A549 (cell line): ENCODE results near the gene RAP2B. TPM values are rescaled to one million over a fixed set of nuclear protein-coding genes. Genes with fewer than 3 reads are reported as not detected.
A peak's percentile ranks its signal among the peaks of the same experiment; 100 is the strongest.

Experiments used
- ATAC-seq, 2 experiments: fragments of 200-7000 bp in 1 of 2; fragments of >200 bp in 1 of 2; cut with Nextera tagmentation in 1 of 2; cut with Tn5 transposase in 1 of 2; 3 replicates each; pipeline versions ENCODE4 v1.8.0 to v1.9.1; 2018 to 2020; ENCODE audit warnings: mild to moderate bottlenecking in 1 of 2, moderate library complexity in 1 of 2
- CTCF ChIA-PET: fragments of 300-600 bp; sonication (Branson Sonifier 250); formaldehyde crosslinking; extraction: SDS; loops from one replicate; lab custom pipeline; 2021; ENCODE audit warnings: antibody characterized with exemption, inconsistent platforms; lab: Yijun Ruan, JAX
- POLR2A ChIA-PET: fragments of 350-600 bp; formaldehyde crosslinking; extraction: SDS; loops from one replicate; lab custom pipeline; 2021; ENCODE audit warnings: antibody characterized with exemption, inconsistent platforms; lab: Yijun Ruan, JAX
- DNase-seq, 2 experiments: peaks; one replicate each; pipeline versions ENCODE4 v3.0.0 to v3.0.0-alpha.2; 2011 to 2016; ENCODE audit warnings: low read depth in 1 of 2, low spot score in 1 of 2
- FAIRE-seq: peaks from 2 replicates; lab custom pipeline; 2011; peaks lifted over from hg19 to GRCh38; lab: Jason Lieb, UNC
- H3K27ac ChIP-seq, 2 experiments: fragments of >200 bp; sonication (Bioruptor Twin); formaldehyde crosslinking; 3 replicates each; pipeline ENCODE4 v1.5.1; 2016 to 2017
- H3K4me1 ChIP-seq: fragments of >200 bp; sonication (Bioruptor Twin); formaldehyde crosslinking; 3 replicates; pipeline ENCODE4 v1.6.1; 2016
- H3K4me2 ChIP-seq: fragments of >200 bp; sonication (Bioruptor Twin); formaldehyde crosslinking; 3 replicates; pipeline ENCODE4 v1.6.1; 2016
- H3K4me3 ChIP-seq: fragments of >200 bp; sonication (Bioruptor Twin); formaldehyde crosslinking; 3 replicates; pipeline ENCODE4 v1.5.1; 2016
- H3K9me3 ChIP-seq: fragments of >200 bp; sonication (Bioruptor Twin); formaldehyde crosslinking; 3 replicates; pipeline ENCODE4 v1.6.1; 2016
- BHLHE40 ChIP-seq: IDR thresholded peaks from 2 replicates; pipeline ENCODE4 v1.6.1; 2012; ENCODE audit warnings: low read depth, low read length, inconsistent platforms
- CEBPB ChIP-seq, 2 experiments: fragments of >200 bp in 1 of 2; sonication (Bioruptor Twin) in 1 of 2; formaldehyde crosslinking in 1 of 2; IDR thresholded peaks; 2 replicates each; pipeline ENCODE4 v1.6.1; 2012 to 2016
- EHF ChIP-seq: fragments of 250-450 bp; sonication (Bioruptor Pico); IDR thresholded peaks from 2 replicates; pipeline ENCODE4 v1.5.0; 2020; ENCODE audit warnings: mild to moderate bottlenecking
- FOSB ChIP-seq: fragments of 250-450 bp; sonication (Bioruptor Pico); IDR thresholded peaks from 2 replicates; pipeline ENCODE4 v1.5.0; 2020; ENCODE audit warnings: mild to moderate bottlenecking, moderate library complexity
- FOXS1 ChIP-seq: fragments of 250-450 bp; sonication (Bioruptor Pico); IDR thresholded peaks from 2 replicates; pipeline ENCODE4 v1.5.0; 2020; ENCODE audit warnings: mild to moderate bottlenecking, moderate library complexity
- HDAC2 ChIP-seq: fragments of 200-600 bp; sonication (generic); IDR thresholded peaks from 2 replicates; pipeline ENCODE4 v1.6.1; 2016
- HEYL ChIP-seq: fragments of 250-450 bp; sonication (Bioruptor Pico); IDR thresholded peaks from 2 replicates; pipeline ENCODE4 v1.8.0; 2021; ENCODE audit warnings: mild to moderate bottlenecking, moderate library complexity
- HOXB5 ChIP-seq: fragments of 250-450 bp; sonication (Bioruptor Pico); IDR thresholded peaks from 2 replicates; pipeline ENCODE4 v1.5.0; 2020; ENCODE audit warnings: mild to moderate bottlenecking, moderate library complexity
- JUN ChIP-seq, 2 experiments: fragments of >200 bp; sonication (Bioruptor Twin); formaldehyde crosslinking; IDR thresholded peaks; 2 replicates in 1 of 2; 3 replicates in 1 of 2; pipeline ENCODE4 v1.6.1; 2016 to 2017
- KDM1A ChIP-seq: fragments of 200-600 bp; sonication (generic); IDR thresholded peaks from 2 replicates; pipeline ENCODE4 v1.6.1; 2016; ENCODE audit warnings: low read depth, mild to moderate bottlenecking
- POLR2A ChIP-seq: IDR thresholded peaks from 2 replicates; pipeline ENCODE4 v1.6.1; 2012; ENCODE audit warnings: mild to moderate bottlenecking, low read length
- RARB ChIP-seq: fragments of 250-450 bp; sonication (Bioruptor Pico); IDR thresholded peaks from 2 replicates; pipeline ENCODE4 v1.8.0; 2021; ENCODE audit warnings: mild to moderate bottlenecking, moderate library complexity
- RFX5 ChIP-seq: fragments of 450-650 bp; IDR thresholded peaks from 2 replicates; pipeline ENCODE4 v1.7.1; 2014; ENCODE audit warnings: antibody characterized with exemption, mild to moderate bottlenecking, moderate library complexity
- RNF2 ChIP-seq: fragments of 200-600 bp; sonication (generic); IDR thresholded peaks from 2 replicates; pipeline ENCODE4 v1.6.1; 2016; ENCODE audit warnings: low read depth, mild to moderate bottlenecking, antibody characterized with exemption, moderate library complexity, borderline replicate concordance
- TFCP2L1 ChIP-seq: fragments of 250-450 bp; sonication (Bioruptor Pico); IDR thresholded peaks from 2 replicates; pipeline ENCODE4 v1.5.0; 2021; ENCODE audit warnings: mild to moderate bottlenecking
- TP53 ChIP-seq: fragments of 250-450 bp; sonication (Bioruptor Pico); IDR thresholded peaks from 2 replicates; pipeline ENCODE4 v1.5.0; 2021; ENCODE audit warnings: mild to moderate bottlenecking, moderate library complexity
- ZNF302 ChIP-seq: fragments of 250-450 bp; sonication (Bioruptor Pico); IDR thresholded peaks from 2 replicates; pipeline ENCODE4 v1.9.0; 2021; ENCODE audit warnings: inconsistent platforms, mild to moderate bottlenecking, moderate library complexity
- WGBS: methylation state at CpG from one replicate; pipeline ENCODE4 v1.1.6; 2017; ENCODE audit errors: missing lambda C conversion rate; 5-methylcytosine and 5-hydroxymethylcytosine counted together
- polyA plus RNA-seq, 4 experiments: library from polyadenylated mRNA; depleted of rRNA in 3 of 4; stranded (reverse); fragments of >200 nt; fragmentation: RNase III in 1 of 4; extraction: RNeasy Plus Mini Kit Qiagen cat#74134 plus additional on column Dnase treatment in 1 of 4; gene quantifications; 2 replicates in 3 of 4; 3 replicates in 1 of 4; pipeline ENCODE4 v1.2.3, GENCODE V29; 2011 to 2017
- TF ChIP-seq, protein P1 (sequence below): IDR thresholded peaks from 2 replicates; pipeline ENCODE4 v1.6.1; 2012
- TF ChIP-seq, protein P2 (sequence below): IDR thresholded peaks from 2 replicates; pipeline ENCODE4 v1.6.1; 2012
- TF ChIP-seq, protein P3 (sequence below): fragments of >200 bp; sonication (Bioruptor Twin); formaldehyde crosslinking; IDR thresholded peaks from 2 replicates; pipeline ENCODE4 v1.6.1; 2016

The RAP2B gene
- polyA plus RNA-seq, 2 of the 4 experiments (the other 2 are of a cell fraction) = 5.6 to 6.7 TPM

DNA sequence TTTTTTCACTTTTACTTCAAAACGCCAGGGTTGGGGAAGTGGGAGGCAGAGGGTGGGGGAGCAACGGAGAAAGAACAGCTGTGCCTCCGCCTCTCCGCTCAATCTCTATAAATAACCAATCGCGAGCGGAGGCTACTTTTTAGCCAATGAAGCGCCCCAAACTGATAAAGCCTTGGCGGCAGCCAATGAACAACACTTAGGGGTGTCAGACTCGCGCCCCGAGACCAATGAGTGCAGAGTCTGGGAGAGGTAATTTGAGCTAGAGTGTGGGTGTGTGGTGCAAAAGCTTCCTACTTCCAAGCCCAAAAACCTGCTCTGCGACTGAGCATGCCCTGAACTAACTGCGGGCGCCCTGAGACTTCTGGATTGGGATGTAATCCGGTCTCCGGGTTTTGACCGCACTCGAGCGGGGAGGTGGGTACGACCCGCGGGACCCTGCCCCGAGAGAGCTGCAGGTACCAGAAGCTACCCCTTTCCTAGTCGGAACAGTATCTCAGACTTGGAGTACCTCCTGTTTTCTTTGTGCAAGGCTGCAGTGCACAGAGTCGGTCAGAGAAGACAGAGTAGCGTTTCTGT lies 800 bp upstream of the RAP2B start:
- peak overlapping the region; percentile 95 for H3K4me2 ChIP-seq
- peak; percentile 17 for TF ChIP-seq POLR2A
- 0 out of 4 replicates have a peak, but pooled peaks of 1 of the 2 experiments have one; percentile 1 for TF ChIP-seq CEBPB (IDR thresholded peaks at IDR 0.05)
- no peak for TF ChIP-seq RARB (CRISPR knock-in tag)
- TF ChIP-seq HDAC2 = peak; percentile 28; the same call in 1 of the 2 replicates
- peak; percentile 64; the same call in 1 of the 2 replicates for TF ChIP-seq HOXB5 (CRISPR knock-in tag)
- TF ChIP-seq JUN (IDR thresholded peaks at IDR 0.05) = peak in 1 of 2 experiments; percentile 11; a peak in 2 of 5 replicates
- TF ChIP-seq, protein P1, sequence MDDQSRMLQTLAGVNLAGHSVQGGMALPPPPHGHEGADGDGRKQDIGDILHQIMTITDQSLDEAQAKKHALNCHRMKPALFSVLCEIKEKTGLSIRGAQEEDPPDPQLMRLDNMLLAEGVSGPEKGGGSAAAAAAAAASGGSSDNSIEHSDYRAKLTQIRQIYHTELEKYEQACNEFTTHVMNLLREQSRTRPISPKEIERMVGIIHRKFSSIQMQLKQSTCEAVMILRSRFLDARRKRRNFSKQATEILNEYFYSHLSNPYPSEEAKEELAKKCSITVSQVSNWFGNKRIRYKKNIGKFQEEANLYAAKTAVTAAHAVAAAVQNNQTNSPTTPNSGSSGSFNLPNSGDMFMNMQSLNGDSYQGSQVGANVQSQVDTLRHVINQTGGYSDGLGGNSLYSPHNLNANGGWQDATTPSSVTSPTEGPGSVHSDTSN = peak; percentile 84
- TF ChIP-seq, protein P2, sequence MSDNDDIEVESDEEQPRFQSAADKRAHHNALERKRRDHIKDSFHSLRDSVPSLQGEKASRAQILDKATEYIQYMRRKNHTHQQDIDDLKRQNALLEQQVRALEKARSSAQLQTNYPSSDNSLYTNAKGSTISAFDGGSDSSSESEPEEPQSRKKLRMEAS = no peak
- no peak for TF ChIP-seq RNF2
- TF ChIP-seq RFX5 = peak; percentile 74
- no peak for TF ChIP-seq ZNF302 (CRISPR knock-in tag)
- POLR2A ChIA-PET = interaction anchor here (0.5 to 4.8 kb wide), 32 partner anchors 9 to 1264 kb away, joined by 3 to 92 read pairs (median 8); partner anchors contain the start of gene ARHGEF26
- peak; percentile 99 to 100 for DNase-seq
- FAIRE-seq = peak; percentile 68
- peak; percentile 76 to 91 for ATAC-seq
- H3K4me3 ChIP-seq = peak overlapping the region; percentile 91
- peak overlapping the region; percentile 93 to 97 for H3K27ac ChIP-seq
- CTCF ChIA-PET = interaction anchor here (0.9 to 7.4 kb wide), 8 partner anchors 20 to 810 kb away, joined by 3 to 47 read pairs (median 4); no protein-coding TSS in a partner anchor
- H3K9me3 ChIP-seq = no peaks in the 10 kb centered on the region
- WGBS = 2% methylated on average over 27 of the region's 27 CpGs
- peaks cover 46% of the 10 kb centered on the region for H3K4me1 ChIP-seq

DNA sequence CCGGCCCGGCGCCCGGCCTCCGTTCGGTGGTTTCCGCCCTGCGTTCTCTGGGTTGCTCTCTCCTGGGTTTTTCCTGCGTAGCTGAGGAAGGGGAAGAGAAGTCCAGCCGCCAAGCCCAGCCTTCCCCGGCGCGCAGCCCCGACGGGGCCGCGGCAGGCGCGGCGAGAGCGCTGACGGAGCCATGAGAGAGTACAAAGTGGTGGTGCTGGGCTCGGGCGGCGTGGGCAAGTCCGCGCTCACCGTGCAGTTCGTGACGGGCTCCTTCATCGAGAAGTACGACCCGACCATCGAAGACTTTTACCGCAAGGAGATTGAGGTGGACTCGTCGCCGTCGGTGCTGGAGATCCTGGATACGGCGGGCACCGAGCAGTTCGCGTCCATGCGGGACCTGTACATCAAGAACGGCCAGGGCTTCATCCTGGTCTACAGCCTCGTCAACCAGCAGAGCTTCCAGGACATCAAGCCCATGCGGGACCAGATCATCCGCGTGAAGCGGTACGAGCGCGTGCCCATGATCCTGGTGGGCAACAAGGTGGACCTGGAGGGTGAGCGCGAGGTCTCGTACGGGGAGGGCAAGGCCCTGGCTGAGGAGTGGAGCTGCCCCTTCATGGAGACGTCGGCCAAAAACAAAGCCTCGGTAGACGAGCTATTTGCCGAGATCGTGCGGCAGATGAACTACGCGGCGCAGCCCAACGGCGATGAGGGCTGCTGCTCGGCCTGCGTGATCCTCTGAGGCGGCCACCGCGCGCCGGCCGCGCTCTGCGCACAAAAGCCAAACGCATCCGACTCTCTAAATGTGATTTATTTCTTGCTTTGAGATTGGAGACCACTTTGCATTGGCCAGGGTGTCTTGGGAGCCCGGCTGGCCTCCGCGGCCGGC lies 727 bp downstream of the RAP2B start:
- Histone ChIP-seq H3K27ac (peak overlapping the region; percentile 93 to 97), H3K4me1 (peaks cover 52% of the 10 kb centered on the region), H3K4me2 (peak overlapping the region; percentile 98), H3K9me3 (no peaks in the 10 kb centered on the region), H3K4me3 (peak overlapping the region; percentile 91)
- POLR2A ChIA-PET = interaction anchor here (1.9 to 4.8 kb wide), 3 partner anchors 21 to 120 kb away, joined by 6 to 92 read pairs (median 22); no protein-coding TSS in a partner anchor
- ATAC-seq (peak; percentile 1 to 19; a peak in 4 of 6 replicates), DNase-seq (peak in 1 of 2 experiments; percentile 48), FAIRE-seq (no peak)
- 0% methylated on average over 33 of the region's 86 CpGs for WGBS
- CTCF ChIA-PET = interaction anchor here (0.6 to 7.4 kb wide), 9 partner anchors 53 to 792 kb away, joined by 3 to 47 read pairs (median 4); no protein-coding TSS in a partner anchor
- TF ChIP-seq TP53 (CRISPR knock-in tag) = no peak
- TF ChIP-seq RNF2 = 0 out of 2 replicates have a peak, but pooled peaks have one; percentile 5
- TF ChIP-seq, protein P2 = peak; percentile 49; the same call in 1 of the 2 replicates
- no peak for TF ChIP-seq EHF (CRISPR knock-in tag)
- peak; percentile 51; the same call in 1 of the 2 replicates for TF ChIP-seq HDAC2
- TF ChIP-seq JUN (IDR thresholded peaks at IDR 0.05) = 0 out of 5 replicates have a peak, but pooled peaks of 1 of the 2 experiments have one; percentile 25

DNA sequence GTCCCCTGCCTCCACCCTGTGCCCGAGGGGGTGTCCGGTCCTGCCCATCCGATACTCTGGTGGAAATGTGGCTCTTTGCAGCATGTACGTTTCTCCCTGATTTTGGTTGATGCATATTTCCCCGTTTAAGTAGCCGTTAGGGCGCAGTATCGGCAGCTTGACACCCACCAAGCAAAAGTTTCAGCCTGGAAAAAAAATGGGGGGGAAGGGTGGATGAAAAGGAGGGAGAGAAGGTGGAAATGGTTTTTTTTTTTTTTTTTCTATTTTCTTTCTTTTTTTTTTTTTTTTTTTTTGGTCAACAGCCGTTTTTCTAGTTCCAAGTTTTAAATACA lies 1.3 kb downstream of the RAP2B start:
- peaks cover 46% of the 10 kb centered on the region for H3K4me1 ChIP-seq
- TF ChIP-seq BHLHE40 (no peak), FOXS1 (CRISPR knock-in tag) (no peak), HEYL (CRISPR knock-in tag) (no peak), TFCP2L1 (CRISPR knock-in tag) (no peak), JUN (IDR thresholded peaks at IDR 0.05) (0 out of 5 replicates have a peak, but pooled peaks have one; percentile 2 to 18), KDM1A (no peak), FOSB (no peak)
- TF ChIP-seq, protein P3, sequence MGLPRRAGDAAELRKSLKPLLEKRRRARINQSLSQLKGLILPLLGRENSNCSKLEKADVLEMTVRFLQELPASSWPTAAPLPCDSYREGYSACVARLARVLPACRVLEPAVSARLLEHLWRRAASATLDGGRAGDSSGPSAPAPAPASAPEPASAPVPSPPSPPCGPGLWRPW = no peak
- TF ChIP-seq, all 56 proteins: peak for 1
- ATAC-seq (no peak), FAIRE-seq (no peak), DNase-seq (peak in 1 of 2 experiments; percentile 42)
- Histone ChIP-seq H3K9me3 (no peaks in the 10 kb centered on the region), H3K4me2 (peak overlapping the region; percentile 98), H3K4me3 (peak overlapping the region; percentile 91), H3K27ac (peak overlapping the region; percentile 93 to 97)
- ChIA-PET POLR2A (interaction anchor here (1.9 to 4.8 kb wide), 2 partner anchors 22 to 120 kb away, joined by 22 to 92 read pairs; no protein-coding TSS in a partner anchor), CTCF (interaction anchor here (0.6 to 7.4 kb wide), 6 partner anchors 110 to 793 kb away, joined by 3 to 47 read pairs (median 4); no protein-coding TSS in a partner anchor)
- 1% methylated on average over 9 of the region's 9 CpGs for WGBS
